Measurements from ENCODE around the gene SEPTIN5. TPM values are rescaled to one million over a fixed set of nuclear protein-coding genes. Genes with fewer than 3 reads are reported as not detected.

Gene SEPTIN5
- total RNA-seq, 2 experiments from 2014 or later: 0.47 to 0.81 TPM

GRCh38 chr22:19753996-19754700, 39.8 kb downstream of the SEPTIN5 start:
- Mint-ChIP-seq H3K27me3 (ENCODE audit: low read depth) (peaks cover 35% of the 10 kb centered on the region), H3K36me3 (ENCODE audit: low read depth) (no peaks in the 10 kb centered on the region), H3K27ac (no peak overlapping the region), H3K4me1 (ENCODE audit: low read depth) (peaks cover 21% of the 10 kb centered on the region), H3K4me3 (no peak overlapping the region), H3K9me3 (no peaks in the 10 kb centered on the region)
- CTCF ChIA-PET: interaction anchor here (1.7 to 1.8 kb wide), 2 partner anchors 13 to 24 kb away, joined by 4 read pairs; no protein-coding TSS in a partner anchor
- intact Hi-C loops (cut with micrococcal nuclease): no loop called here
- no peak for DNase-seq

GRCh38 chr22:19754701-19755144, 40.4 kb downstream of the SEPTIN5 start:
- intact Hi-C loops (cut with micrococcal nuclease): no loop called here
- no peak overlapping the region for H3K4me3 Mint-ChIP-seq
- CTCF ChIA-PET: interaction anchor here (1.7 to 1.8 kb wide), 2 partner anchors 12 to 24 kb away, joined by 4 read pairs; no protein-coding TSS in a partner anchor

GRCh38 chr22:19755145-19755710, 40.9 kb downstream of the SEPTIN5 start:
- CTCF ChIA-PET: interaction anchor here (1.6 to 2.0 kb wide), 2 partner anchors 24 to 137 kb away, joined by 7 to 13 read pairs; no protein-coding TSS in a partner anchor

More at GRCh38 chr22:19754701-19755144, 40.4 kb downstream of the SEPTIN5 start:
- Mint-ChIP-seq H3K4me1 (ENCODE audit: low read depth) (peaks cover 25% of the 10 kb centered on the region), H3K9me3 (no peaks in the 10 kb centered on the region), H3K27ac (no peak overlapping the region), H3K36me3 (ENCODE audit: low read depth) (no peaks in the 10 kb centered on the region), H3K27me3 (ENCODE audit: low read depth) (peaks cover 40% of the 10 kb centered on the region)
- DNase-seq: no peak

GRCh38 chr22:19755722-19756287, 41.5 kb downstream of the SEPTIN5 start:
- CTCF ChIA-PET: interaction anchor here (0.7 to 2.0 kb wide), 9 partner anchors 24 to 191 kb away, joined by 3 to 13 read pairs (median 4); no protein-coding TSS in a partner anchor
- H3K4me1 Mint-ChIP-seq (ENCODE audit: low read depth): peaks cover 31% of the 10 kb centered on the region

More at GRCh38 chr22:19755145-19755710, 40.9 kb downstream of the SEPTIN5 start:
- intact Hi-C loops (cut with micrococcal nuclease): no loop called here
- Mint-ChIP-seq H3K9me3 (no peaks in the 10 kb centered on the region), H3K4me1 (ENCODE audit: low read depth) (peaks cover 30% of the 10 kb centered on the region), H3K36me3 (ENCODE audit: low read depth) (no peaks in the 10 kb centered on the region), H3K27ac (no peak overlapping the region), H3K27me3 (ENCODE audit: low read depth) (peaks cover 45% of the 10 kb centered on the region), H3K4me3 (no peak overlapping the region)
- no peak for DNase-seq

GRCh38 chr22:19756288-19757128, 42.2 kb downstream of the SEPTIN5 start:
- Mint-ChIP-seq H3K4me1 (ENCODE audit: low read depth) (peaks cover 32% of the 10 kb centered on the region), H3K4me3 (peak overlapping the region; percentile 9), H3K9me3 (no peaks in the 10 kb centered on the region), H3K36me3 (ENCODE audit: low read depth) (no peaks in the 10 kb centered on the region), H3K27ac (no peak overlapping the region), H3K27me3 (ENCODE audit: low read depth) (peaks cover 46% of the 10 kb centered on the region)
- CTCF ChIA-PET: interaction anchor here (0.7 to 2.0 kb wide), 9 partner anchors 25 to 190 kb away, joined by 3 to 13 read pairs (median 4); no protein-coding TSS in a partner anchor
- intact Hi-C loops (cut with micrococcal nuclease): loop anchor here (1.0 kb wide), 2 partner anchors 134 to 154 kb away; no protein-coding TSS in a partner anchor
- DNase-seq: peak; percentile 83

More at GRCh38 chr22:19755722-19756287, 41.5 kb downstream of the SEPTIN5 start:
- no peak for DNase-seq
- no peak overlapping the region for H3K4me3 Mint-ChIP-seq
- no peak overlapping the region for H3K27ac Mint-ChIP-seq
- H3K36me3 Mint-ChIP-seq (ENCODE audit: low read depth): no peaks in the 10 kb centered on the region
- H3K27me3 Mint-ChIP-seq (ENCODE audit: low read depth): peaks cover 46% of the 10 kb centered on the region
- intact Hi-C loops (cut with micrococcal nuclease): loop anchor here (1.0 kb wide), 2 partner anchors 134 to 154 kb away; no protein-coding TSS in a partner anchor
- H3K9me3 Mint-ChIP-seq: no peaks in the 10 kb centered on the region

- intact Hi-C loops (cut with micrococcal nuclease): no loop called here
- H3K4me3 Mint-ChIP-seq: peak overlapping the region; percentile 45
- no peaks in the 10 kb centered on the region for H3K36me3 Mint-ChIP-seq (ENCODE audit: low read depth)
Observed at GRCh38 chr22:19757140-19757984, 43.1 kb downstream of the SEPTIN5 start.

GRCh38 chr22:19757985-19758895, 43.9 kb downstream of the SEPTIN5 start:
- Mint-ChIP-seq H3K27me3 (ENCODE audit: low read depth) (peaks cover 59% of the 10 kb centered on the region), H3K27ac (no peak overlapping the region), H3K9me3 (no peaks in the 10 kb centered on the region), H3K36me3 (ENCODE audit: low read depth) (no peaks in the 10 kb centered on the region), H3K4me1 (ENCODE audit: low read depth) (peaks cover 33% of the 10 kb centered on the region), H3K4me3 (no peak overlapping the region)
- DNase-seq: no peak
- CTCF ChIA-PET: interaction anchor here (0.7 to 1.3 kb wide), 3 partner anchors 27 to 147 kb away, joined by 3 to 7 read pairs (median 3); no protein-coding TSS in a partner anchor
- intact Hi-C loops (cut with micrococcal nuclease): no loop called here

More at GRCh38 chr22:19757140-19757984, 43.1 kb downstream of the SEPTIN5 start:
- no peaks in the 10 kb centered on the region for H3K9me3 Mint-ChIP-seq
- CTCF ChIA-PET: interaction anchor here (0.7 to 2.0 kb wide), 9 partner anchors 26 to 156 kb away, joined by 3 to 13 read pairs (median 4); no protein-coding TSS in a partner anchor
- peaks cover 52% of the 10 kb centered on the region for H3K27me3 Mint-ChIP-seq (ENCODE audit: low read depth)
- DNase-seq: no peak
- H3K27ac Mint-ChIP-seq: no peak overlapping the region
- peaks cover 33% of the 10 kb centered on the region for H3K4me1 Mint-ChIP-seq (ENCODE audit: low read depth)

- no peaks in the 10 kb centered on the region for H3K36me3 Mint-ChIP-seq (ENCODE audit: low read depth)
- H3K4me3 Mint-ChIP-seq: no peak overlapping the region
- intact Hi-C loops (cut with micrococcal nuclease): no loop called here
- peaks cover 62% of the 10 kb centered on the region for H3K27me3 Mint-ChIP-seq (ENCODE audit: low read depth)
- peaks cover 33% of the 10 kb centered on the region for H3K4me1 Mint-ChIP-seq (ENCODE audit: low read depth)
- no peaks in the 10 kb centered on the region for H3K9me3 Mint-ChIP-seq
- DNase-seq: no peak
- CTCF ChIA-PET: no interaction called here
- no peak overlapping the region for H3K27ac Mint-ChIP-seq
Observed at GRCh38 chr22:19758896-19759426, 44.7 kb downstream of the SEPTIN5 start.

- intact Hi-C loops (cut with micrococcal nuclease): no loop called here
- no peak for DNase-seq
- Mint-ChIP-seq H3K27me3 (ENCODE audit: low read depth) (peaks cover 58% of the 10 kb centered on the region), H3K27ac (no peak overlapping the region), H3K4me1 (ENCODE audit: low read depth) (peaks cover 33% of the 10 kb centered on the region), H3K9me3 (no peaks in the 10 kb centered on the region), H3K4me3 (peak overlapping the region; percentile 72), H3K36me3 (ENCODE audit: low read depth) (no peaks in the 10 kb centered on the region)
- CTCF ChIA-PET: no interaction called here
Observed at GRCh38 chr22:19759427-19760057, 45.2 kb downstream of the SEPTIN5 start.

Data from activated naive CD4-positive, alpha-beta T cell treated with anti-CD3 and anti-CD28 coated beads for 36 hours (primary cell).